Measurements from ENCODE around the gene PPP1R16B.

- TF ChIP-seq CTCF (IDR thresholded peaks at IDR 0.05; ENCODE audit: low read depth, low read length): no peak
- no peak for TF ChIP-seq EZH2phosphoT487 (IDR thresholded peaks at IDR 0.05; ENCODE audit: low read depth)
These were observed 7.4 kb downstream of the PPP1R16B start for GRCh38 chr20:38812709-38813573.
